ENCODE data around the gene TGFBR3L. TPM values are rescaled to one million over a fixed set of nuclear protein-coding genes. Genes with fewer than 3 reads are reported as not detected.
A peak's percentile ranks its signal among the peaks of the same experiment; 100 is the strongest.

The TGFBR3L gene
- total and polyA plus RNA-seq, 10 of the 15 experiments (the other 5 are each of a cell fraction or from before 2014, with no cell fraction given) = 0.20 to 0.23 TPM; not detected in 8

GRCh38 chr19:7943444-7944176 is 29.0 kb downstream of the TGFBR3L start, which contains the start of gene TIMM44 (continued):
- TF ChIP-seq E4F1 (IDR thresholded peaks at IDR 0.05; ENCODE audit: borderline replicate concordance, partially characterized antibody) = no peak
- TF ChIP-seq CREB1 (IDR thresholded peaks at IDR 0.05; ENCODE audit: low read depth) = peak; percentile 97
- no peak; the same call in 1 of the 2 replicates for TF ChIP-seq PAX5 (IDR thresholded peaks at IDR 0.05; ENCODE audit: borderline replicate concordance, low read depth, low read length)
- TF ChIP-seq SP1 (IDR thresholded peaks at IDR 0.05; ENCODE audit: low read depth, low read length) = peak; percentile 95
- 0 out of 2 replicates have a peak, but pooled peaks have one; percentile 45 for TF ChIP-seq BACH1 (IDR thresholded peaks at IDR 0.05; ENCODE audit: borderline replicate concordance)
- TF ChIP-seq PAX8 (IDR thresholded peaks at IDR 0.05) = no peak
- peak; percentile 96 for TF ChIP-seq PKNOX1 (IDR thresholded peaks at IDR 0.05)
- TF ChIP-seq NFYA (IDR thresholded peaks at IDR 0.05; ENCODE audit: borderline replicate concordance, low read depth, low read length) = no peak
- no peak for TF ChIP-seq MTA2 (IDR thresholded peaks at IDR 0.05; ENCODE audit: low read depth)
- TF ChIP-seq HSF1 (IDR thresholded peaks at IDR 0.05; ENCODE audit: low read depth, low read length) = no peak
- TF ChIP-seq RAD21 (IDR thresholded peaks at IDR 0.05; ENCODE audit: insufficient read depth, low read depth, low read length) = no peak
- TF ChIP-seq ATF2 (IDR thresholded peaks at IDR 0.05; ENCODE audit: low read length) = 0 out of 2 replicates have a peak, but pooled peaks have one; percentile 11
- TF ChIP-seq KDM1A (IDR thresholded peaks at IDR 0.05; ENCODE audit: borderline replicate concordance) = no peak
- 0 out of 2 replicates have a peak, but pooled peaks have one; percentile 43 for TF ChIP-seq REST (IDR thresholded peaks at IDR 0.05; ENCODE audit: low read depth, low read length)
- peak; percentile 97 for TF ChIP-seq HDGF (IDR thresholded peaks at IDR 0.05)
- peak; percentile 81; the same call in 1 of the 2 replicates for TF ChIP-seq RB1 (IDR thresholded peaks at IDR 0.05; ENCODE audit: borderline replicate concordance)

Measured in GM12878 (cell line).